Measurements from ENCODE around the gene TMEM72. TPM values are rescaled to one million over a fixed set of nuclear protein-coding genes. Genes with fewer than 3 reads are reported as not detected.

TMEM72 gene
- total RNA-seq, 1 experiment from 2014 or later = not detected

DNA sequence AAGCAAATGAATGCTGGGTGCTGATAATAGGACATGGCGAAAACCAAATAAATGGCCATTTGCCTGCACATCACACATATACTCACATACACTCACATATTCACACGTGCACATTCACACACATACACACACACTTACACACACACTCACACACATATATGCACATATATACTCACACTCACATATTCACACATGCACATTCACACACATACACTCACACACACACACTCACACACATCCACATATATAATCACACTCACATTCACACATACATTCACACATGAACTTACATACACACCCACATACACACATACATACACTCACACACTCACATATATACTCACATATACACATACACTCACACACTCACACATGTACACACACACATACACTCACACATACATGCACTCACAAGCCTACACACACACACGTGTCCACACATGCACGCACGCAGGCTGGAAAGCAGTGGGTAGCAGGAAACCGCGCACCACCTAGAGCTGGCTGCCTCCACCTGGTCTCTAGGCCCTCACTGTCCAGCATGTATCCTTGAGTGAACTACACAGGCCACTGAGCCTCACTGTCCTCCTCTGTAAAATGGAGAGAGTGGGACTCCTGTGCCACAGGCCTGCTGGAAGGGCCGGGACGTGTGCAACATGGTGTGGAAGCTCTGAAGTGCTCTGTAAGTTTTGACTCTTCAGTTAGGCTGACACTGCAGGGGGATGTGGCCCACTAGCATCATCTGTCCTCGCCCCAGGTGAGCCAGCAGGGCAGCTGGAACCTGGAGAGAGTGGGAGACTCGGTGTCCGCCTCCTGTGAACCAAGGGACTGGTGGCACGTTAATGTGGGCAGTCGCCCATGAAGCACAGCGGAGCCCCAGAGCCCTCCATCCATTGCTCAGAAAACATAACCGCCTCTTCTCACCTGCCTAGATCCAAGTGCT is 14.9 kb downstream of the TMEM72 start:
- TF ChIP-seq CTCF (conservative IDR thresholded peaks at IDR 0.05; ENCODE audit: low read depth, low read length) = no peak
- no peak for TF ChIP-seq EZH2phosphoT487 (IDR thresholded peaks at IDR 0.05; ENCODE audit: borderline replicate concordance, low read length)
- no peak for TF ChIP-seq EZH2 (IDR thresholded peaks at IDR 0.05; ENCODE audit: low read length, unreplicated experiment)
- BruUV-seq (replicated peaks) = no TSS peak
- intact Hi-C loops (cut with micrococcal nuclease) = no loop called here
- Histone ChIP-seq H3F3A (ENCODE audit: low read length, unreplicated experiment) (no peaks in the 10 kb centered on the region), H3K27me3 (ENCODE audit: low read length) (peaks cover 23% of the 10 kb centered on the region; the same call in 1 of the 2 replicates), H2AFZ (ENCODE audit: low read length) (no peak overlapping the region), H3K27ac (ENCODE audit: low read length) (no peak overlapping the region), H3K9me2 (replicated peaks; ENCODE audit: low read length) (no peaks in the 10 kb centered on the region), H3K9ac (ENCODE audit: low read length) (no peak overlapping the region), H3K79me2 (ENCODE audit: low read length) (no peaks in the 10 kb centered on the region), H4K20me1 (ENCODE audit: low read length) (no peaks in the 10 kb centered on the region), H3K9me3 (ENCODE audit: low read length) (no peaks in the 10 kb centered on the region), H3K4me2 (ENCODE audit: low read length) (no peak overlapping the region), H3K4me1 (ENCODE audit: insufficient read depth, low read length) (no peaks in the 10 kb centered on the region), H3K4me3 (ENCODE audit: low read length) (no peak overlapping the region), H3K36me3 (ENCODE audit: low read depth, low read length) (no peaks in the 10 kb centered on the region)
- CTCF ChIA-PET = no interaction called here
- DNase-seq = no peak
- POLR2A ChIA-PET (ENCODE audit: unreplicated experiment) = no interaction called here
- ATAC-seq = no peak

DNA sequence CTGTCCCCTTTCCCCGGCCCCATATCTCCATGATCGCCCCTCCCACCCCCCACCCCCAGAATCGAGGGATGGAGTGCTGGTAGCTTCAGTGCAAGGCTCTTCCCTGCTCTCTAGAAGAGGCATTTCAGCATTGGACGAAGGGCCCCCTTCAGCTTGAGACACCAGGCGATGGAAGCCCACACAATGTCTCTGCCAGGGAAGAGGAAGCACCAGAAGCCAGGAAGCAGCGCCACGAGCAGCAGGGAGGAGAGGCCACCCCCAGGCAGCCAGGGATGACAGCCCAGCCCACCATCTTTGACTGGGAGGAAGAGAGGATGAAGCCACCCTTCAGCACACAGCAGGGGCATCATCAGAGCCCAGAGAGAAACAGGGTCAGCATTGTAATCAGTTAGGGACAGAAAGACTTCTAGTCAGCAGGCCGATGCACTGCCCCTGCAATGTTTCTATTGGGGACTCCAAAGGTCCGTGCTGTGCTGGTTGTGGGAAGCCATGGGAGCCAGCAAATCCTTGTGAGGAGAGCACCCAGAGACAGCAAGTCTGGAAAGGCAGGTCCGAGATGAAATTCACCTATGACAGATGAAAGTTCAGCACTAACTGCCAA is 15.7 kb downstream of the TMEM72 start:
- no peak for TF ChIP-seq EZH2phosphoT487 (IDR thresholded peaks at IDR 0.05; ENCODE audit: borderline replicate concordance, low read length)
- Histone ChIP-seq H3K9me2 (replicated peaks; ENCODE audit: low read length) (no peaks in the 10 kb centered on the region), H2AFZ (ENCODE audit: low read length) (no peak overlapping the region), H3K79me2 (ENCODE audit: low read length) (no peaks in the 10 kb centered on the region), H3K9ac (ENCODE audit: low read length) (no peak overlapping the region), H3K27ac (ENCODE audit: low read length) (no peak overlapping the region), H3K4me3 (ENCODE audit: low read length) (no peak overlapping the region), H3K9me3 (ENCODE audit: low read length) (no peaks in the 10 kb centered on the region), H3K36me3 (ENCODE audit: low read depth, low read length) (no peaks in the 10 kb centered on the region), H3K4me1 (ENCODE audit: insufficient read depth, low read length) (no peaks in the 10 kb centered on the region), H3K27me3 (ENCODE audit: low read length) (peaks cover 23% of the 10 kb centered on the region; the same call in 1 of the 2 replicates), H3K4me2 (ENCODE audit: low read length) (no peak overlapping the region), H3F3A (ENCODE audit: low read length, unreplicated experiment) (no peaks in the 10 kb centered on the region), H4K20me1 (ENCODE audit: low read length) (no peaks in the 10 kb centered on the region)
- no peak for ATAC-seq
- ChIA-PET CTCF (no interaction called here), POLR2A (ENCODE audit: unreplicated experiment) (no interaction called here)
- no peak for DNase-seq
- intact Hi-C loops (cut with micrococcal nuclease) = no loop called here
- no TSS peak for BruUV-seq (replicated peaks)

DNA sequence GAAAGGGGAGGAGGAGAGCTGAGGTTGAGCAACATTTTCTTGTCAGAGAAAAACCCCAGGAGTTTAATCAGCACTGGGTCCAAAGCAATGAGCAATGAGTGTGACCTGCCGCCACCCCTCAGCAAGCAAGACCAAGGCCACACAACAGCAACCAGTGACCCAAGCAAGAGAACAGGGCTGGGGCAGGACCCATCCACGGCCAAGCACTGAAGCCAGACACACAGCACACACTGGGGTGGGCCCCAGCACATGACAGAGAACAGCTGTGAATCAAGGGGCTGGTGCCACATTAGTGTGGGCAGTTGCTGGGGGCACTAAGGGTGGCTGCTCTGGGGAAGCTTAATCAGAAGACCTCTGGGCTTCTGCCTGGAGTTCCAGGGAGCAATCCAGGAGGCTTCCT is 16.2 kb downstream of the TMEM72 start:
- BruUV-seq (replicated peaks) = no TSS peak
- intact Hi-C loops (cut with micrococcal nuclease) = no loop called here
- H3K9ac ChIP-seq (ENCODE audit: low read length) = no peak overlapping the region
- H3K79me2 ChIP-seq (ENCODE audit: low read length) = no peaks in the 10 kb centered on the region
- H3K4me1 ChIP-seq (ENCODE audit: insufficient read depth, low read length) = no peaks in the 10 kb centered on the region
- H3F3A ChIP-seq (ENCODE audit: low read length, unreplicated experiment) = no peaks in the 10 kb centered on the region
- no peak overlapping the region for H3K4me2 ChIP-seq (ENCODE audit: low read length)
- DNase-seq = no peak
- H3K27me3 ChIP-seq (ENCODE audit: low read length) = peaks cover 23% of the 10 kb centered on the region; the same call in 1 of the 2 replicates
- H3K4me3 ChIP-seq (ENCODE audit: low read length) = no peak overlapping the region
- CTCF ChIA-PET = no interaction called here
- H3K27ac ChIP-seq (ENCODE audit: low read length) = no peak overlapping the region
- no peak overlapping the region for H2AFZ ChIP-seq (ENCODE audit: low read length)
- no peaks in the 10 kb centered on the region for H3K36me3 ChIP-seq (ENCODE audit: low read depth, low read length)
- no peak for ATAC-seq
- H3K9me3 ChIP-seq (ENCODE audit: low read length) = no peaks in the 10 kb centered on the region
- H3K9me2 ChIP-seq (replicated peaks; ENCODE audit: low read length) = no peaks in the 10 kb centered on the region
- TF ChIP-seq CTCF (conservative IDR thresholded peaks at IDR 0.05; ENCODE audit: low read depth, low read length) (no peak), EZH2phosphoT487 (IDR thresholded peaks at IDR 0.05; ENCODE audit: borderline replicate concordance, low read length) (no peak), EZH2 (IDR thresholded peaks at IDR 0.05; ENCODE audit: low read length, unreplicated experiment) (no peak)
- H4K20me1 ChIP-seq (ENCODE audit: low read length) = no peaks in the 10 kb centered on the region
- POLR2A ChIA-PET (ENCODE audit: unreplicated experiment) = no interaction called here

All from PC-3 (cell line).